22Rv1 (cell line): ENCODE results near the gene LRRC1.

Experiments
- CTCF ChIP-seq: fragments of 450-650 bp; IDR thresholded peaks from 2 replicates; pipeline ENCODE4 v1.5.1; 2017; ENCODE audit warnings: mild to moderate bottlenecking
- ZFX ChIP-seq: fragments of 450-650 bp; IDR thresholded peaks from 2 replicates; pipeline ENCODE4 v1.6.1; 2017; ENCODE audit warnings: antibody characterized with exemption, borderline replicate concordance

DNA sequence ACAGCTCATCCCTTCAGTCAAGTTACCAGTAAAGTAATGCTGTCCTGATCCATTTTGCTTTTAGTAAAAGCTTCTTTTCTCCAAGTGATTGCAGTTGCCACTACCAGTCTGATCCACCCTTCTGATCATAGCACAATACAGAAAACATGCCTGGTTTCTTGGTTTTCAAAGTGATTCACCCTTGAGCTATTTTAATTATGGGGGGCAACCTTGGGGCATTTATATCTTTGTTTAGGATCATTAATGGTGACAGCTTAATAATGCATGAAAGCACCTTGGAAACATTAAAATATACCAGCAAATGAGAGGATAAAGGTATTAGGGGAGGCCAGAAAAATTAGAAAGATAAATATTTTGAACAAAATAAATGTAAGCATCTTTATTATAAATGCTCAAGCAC is 38.4 kb downstream of the LRRC1 start:
- TF ChIP-seq CTCF = no peak
- TF ChIP-seq ZFX = no peak
